ENCODE results near the gene LSR.

GRCh38 chr19:35305181-35305580 lies 56.4 kb downstream of the LSR start:
- TF ChIP-seq POLR2AphosphoS5 (IDR thresholded peaks at IDR 0.05; ENCODE audit: insufficient read depth in 1 of 2, low read depth in 1 of 2) (no peak), POLR2A (IDR thresholded peaks at IDR 0.05) (no peak)
